Measurements from ENCODE around the gene LRRC41.
"Not testable (repeated sequence)": the region's sequence is repeated elsewhere in the genome, so short reads cannot be mapped to it uniquely, and the experiment has no call there.

The LRRC41 gene

GRCh38 chr1:46322191-46322590 is 18.8 kb upstream of the LRRC41 start:
- DNase-seq (ENCODE audit: low spot score): not testable (repeated sequence)

- not testable (repeated sequence) for DNase-seq (ENCODE audit: low spot score)
These were observed 16.8 kb upstream of the LRRC41 start for GRCh38 chr1:46319960-46320914.

DNA sequence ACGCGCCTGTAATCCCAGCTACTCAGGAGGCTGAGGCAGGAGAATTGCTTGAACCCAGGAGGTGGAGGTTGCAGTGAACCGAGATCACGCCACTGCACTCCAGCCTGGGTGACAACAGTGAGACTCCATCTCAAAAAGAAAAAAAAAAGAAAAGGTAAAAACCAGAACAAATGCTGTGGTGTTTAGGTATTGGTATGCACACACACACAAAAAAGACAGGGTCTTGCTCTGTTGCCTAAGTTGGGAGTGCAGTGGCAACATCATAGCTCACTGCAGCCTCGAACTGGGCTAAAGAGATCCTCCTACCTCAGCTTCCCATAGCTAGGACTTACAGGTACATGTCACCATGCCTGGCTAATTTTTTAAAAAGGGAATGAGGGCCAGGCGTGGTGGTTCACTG is 15.9 kb upstream of the LRRC41 start:
- DNase-seq (ENCODE audit: low spot score): not testable (repeated sequence)

GRCh38 chr1:46317323-46317722 is 13.9 kb upstream of the LRRC41 start:
- DNase-seq (ENCODE audit: low spot score): no peak

DNA sequence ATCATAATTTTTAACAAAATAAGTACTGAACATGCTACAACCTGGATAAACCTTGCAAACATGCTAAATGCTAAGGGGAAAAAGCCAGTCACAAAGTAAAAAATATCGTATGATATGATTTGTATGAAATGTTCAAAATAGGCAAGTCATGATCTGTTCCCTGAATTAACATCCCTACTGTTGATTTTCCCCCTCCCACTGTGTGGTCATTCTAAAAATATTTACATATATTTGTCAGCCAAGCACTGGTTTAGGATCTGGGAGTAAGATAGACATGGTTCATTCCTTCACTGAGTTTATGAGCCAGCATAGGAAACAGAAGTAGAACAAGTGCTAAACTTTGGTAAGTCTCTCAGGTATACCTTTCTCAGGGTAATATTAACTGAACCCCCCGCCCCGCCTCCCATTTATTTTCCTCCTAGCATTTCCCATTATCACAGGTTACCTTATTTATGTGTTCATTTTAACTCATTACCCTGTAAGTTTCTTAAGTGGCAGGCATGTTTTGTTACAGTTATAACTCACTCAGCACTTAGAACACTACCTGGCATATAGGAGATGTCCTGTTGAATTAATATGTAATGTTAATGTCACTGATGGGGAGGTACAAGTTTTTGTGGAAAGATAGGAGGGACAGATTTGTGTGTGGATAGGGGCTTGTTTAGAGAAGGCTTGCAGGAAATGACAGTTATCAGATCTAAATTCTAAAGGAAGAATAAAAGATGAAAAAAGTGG is 12.4 kb upstream of the LRRC41 start:
- DNase-seq (ENCODE audit: low spot score): no peak

GRCh38 chr1:46310321-46310720 is 6.9 kb upstream of the LRRC41 start:
- DNase-seq (ENCODE audit: low spot score): no peak

DNA sequence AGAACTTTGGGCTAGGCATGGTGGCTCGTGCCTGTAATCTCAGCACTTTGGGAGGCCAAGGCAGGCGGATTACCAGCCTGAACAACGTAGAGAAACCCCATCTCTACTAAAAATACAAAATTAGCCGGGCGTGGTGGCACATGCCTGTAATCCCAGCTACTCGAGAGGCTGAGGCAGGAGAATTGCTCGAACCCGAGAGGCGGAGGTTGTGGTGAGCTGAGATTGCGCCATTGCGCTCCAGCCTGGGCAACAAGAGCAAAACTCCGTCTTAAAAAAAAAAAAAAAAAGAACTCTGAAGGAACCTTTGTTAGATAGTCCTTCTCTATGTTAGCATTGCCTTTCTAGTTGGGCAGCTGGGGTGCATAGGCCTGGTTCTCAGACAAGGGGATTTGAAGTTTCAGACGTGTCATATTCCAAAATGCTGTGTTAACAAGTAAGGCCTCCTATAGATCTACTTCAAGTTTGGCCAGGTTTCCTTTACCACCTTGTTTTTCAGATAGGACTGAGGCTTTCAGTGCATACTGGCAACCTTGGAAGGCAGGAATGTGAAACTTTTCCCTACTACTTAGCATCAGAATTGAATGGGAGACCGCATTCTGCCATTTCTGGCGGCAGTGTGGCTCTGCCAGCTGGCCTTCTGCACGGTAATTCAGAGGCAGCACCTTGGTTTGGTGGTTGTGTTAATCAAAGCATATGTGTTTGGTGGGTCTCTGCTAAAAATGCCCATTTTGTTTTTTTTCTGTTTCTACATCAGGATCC is 6.2 kb upstream of the LRRC41 start:
- DNase-seq (ENCODE audit: low spot score): no peak

DNA sequence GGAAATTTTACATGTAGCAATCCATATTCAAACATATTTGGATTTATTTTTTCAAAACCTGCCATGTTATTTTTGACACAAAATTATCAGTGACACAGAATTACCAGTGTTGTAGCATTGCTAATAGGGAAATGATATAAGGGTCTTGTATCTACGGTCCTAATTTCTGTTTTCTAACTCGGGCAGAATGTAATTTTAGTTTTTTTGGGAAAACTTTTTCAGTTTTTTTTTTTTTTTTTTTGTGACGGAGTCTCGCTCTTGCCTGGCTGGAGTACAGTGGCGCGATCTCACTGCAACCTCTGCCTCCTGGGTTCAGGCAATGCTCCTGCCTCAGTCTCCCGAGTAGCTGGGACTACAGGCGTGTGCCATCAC is 2.7 kb upstream of the LRRC41 start:
- no peak for DNase-seq (ENCODE audit: low spot score)

- DNase-seq (ENCODE audit: low spot score): no peak
These were observed 483 bp upstream of the LRRC41 start for GRCh38 chr1:46303872-46304326.

DNA sequence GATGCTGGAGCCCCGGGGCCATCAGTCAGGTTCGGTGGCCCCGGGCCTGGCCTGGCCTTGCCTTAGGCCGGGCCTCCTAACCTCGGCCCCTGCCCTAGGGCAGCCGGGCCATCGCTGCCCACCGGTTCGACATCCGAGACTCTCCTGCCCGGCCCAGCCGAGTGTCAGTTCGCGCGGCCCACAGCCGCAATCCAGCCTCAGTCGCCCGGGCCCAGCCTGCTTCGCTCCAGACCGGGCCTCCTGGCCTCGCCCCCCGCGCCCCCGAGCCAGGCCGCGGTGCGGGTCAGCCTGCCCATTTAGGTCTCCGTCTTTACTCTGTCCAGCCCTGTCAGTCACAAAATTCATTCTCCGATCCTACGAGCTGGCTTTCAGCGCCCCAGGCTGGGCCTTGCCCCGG is 777 bp downstream of the LRRC41 start:
- DNase-seq (ENCODE audit: low spot score): peak; percentile 79

GRCh38 chr1:46301808-46302640 is 1.4 kb downstream of the LRRC41 start:
- peak; percentile 81 for DNase-seq (ENCODE audit: low spot score)

GRCh38 chr1:46301406-46301807 is 2.0 kb downstream of the LRRC41 start:
- DNase-seq (ENCODE audit: low spot score): peak; percentile 58

DNA sequence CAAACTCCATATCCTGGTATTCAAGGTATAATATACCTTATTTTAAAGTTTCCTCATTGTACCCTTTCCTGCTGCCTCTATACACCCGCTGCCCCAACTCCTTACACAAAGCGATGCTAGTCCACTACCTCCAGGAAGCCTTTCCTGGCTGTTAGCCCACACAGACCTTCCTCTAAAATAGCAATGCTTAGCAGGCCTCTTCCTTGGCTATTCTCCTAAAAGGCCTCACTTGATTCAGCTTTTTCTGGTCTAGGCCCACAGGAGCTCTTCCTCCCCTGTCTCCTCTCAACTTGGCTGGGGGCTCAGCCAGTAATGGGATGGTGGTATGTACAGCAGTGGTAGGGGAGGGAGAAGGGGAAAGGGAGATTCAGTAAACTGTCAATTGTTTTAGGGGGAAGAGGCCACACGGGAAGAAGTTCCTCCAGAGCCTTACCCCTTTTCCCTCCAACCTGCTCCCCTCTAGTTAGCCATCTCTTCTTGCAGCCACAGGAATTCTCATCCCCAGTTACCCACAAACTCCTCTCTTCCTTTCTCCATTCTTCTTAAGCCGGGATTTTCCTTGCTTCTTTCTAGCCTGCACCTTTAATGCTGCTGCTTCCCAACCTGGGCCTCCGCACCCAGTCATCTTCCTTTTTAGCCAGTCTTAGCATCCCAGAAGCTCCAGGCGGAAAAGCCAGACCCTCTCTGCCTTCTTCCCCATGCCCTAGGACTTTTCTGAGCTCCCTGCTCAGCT is 2.6 kb downstream of the LRRC41 start:
- no peak for DNase-seq (ENCODE audit: low spot score)

DNA sequence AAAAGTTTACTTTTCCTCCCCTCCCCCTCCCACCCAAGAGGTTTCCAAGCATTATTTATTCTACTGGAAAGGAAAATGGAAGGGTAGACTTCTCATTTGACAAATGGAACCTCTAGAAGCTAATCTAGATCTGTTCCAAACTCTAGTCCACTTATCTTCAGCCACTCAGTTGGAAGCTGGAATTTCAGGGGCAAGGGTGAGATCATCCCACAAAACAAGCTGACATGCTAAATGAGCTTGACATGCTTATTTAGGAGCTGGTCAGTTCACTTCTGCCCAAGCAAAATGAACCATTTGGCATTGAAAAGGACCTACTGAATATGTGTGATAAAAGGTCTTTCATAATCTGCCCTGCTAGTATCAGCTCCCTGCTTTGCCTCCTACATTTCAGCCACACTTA is 5.0 kb downstream of the LRRC41 start:
- DNase-seq (ENCODE audit: low spot score): no peak

DNA sequence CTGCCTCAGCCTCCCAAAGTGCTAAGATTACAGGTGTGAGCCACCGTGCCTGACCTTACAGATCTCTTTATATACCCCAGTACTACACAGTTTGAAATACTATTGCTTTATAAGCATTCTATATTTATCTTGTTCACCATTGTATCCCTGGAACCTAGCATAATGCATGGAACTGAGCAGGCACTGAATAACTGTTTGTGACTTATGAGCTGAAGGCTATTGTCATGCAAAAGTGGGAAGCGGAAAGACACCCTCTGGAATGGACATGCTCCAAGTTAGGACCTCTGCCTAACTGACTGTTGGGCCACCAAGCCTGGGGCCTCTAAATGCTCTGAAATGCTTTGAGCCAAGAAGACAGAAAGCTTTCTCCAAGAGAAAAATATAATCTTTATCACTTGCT is 8.1 kb downstream of the LRRC41 start:
- DNase-seq (ENCODE audit: low spot score): no peak

- no peak for DNase-seq (ENCODE audit: low spot score)
These were observed 13.4 kb downstream of the LRRC41 start for GRCh38 chr1:46289976-46290375.

DNA sequence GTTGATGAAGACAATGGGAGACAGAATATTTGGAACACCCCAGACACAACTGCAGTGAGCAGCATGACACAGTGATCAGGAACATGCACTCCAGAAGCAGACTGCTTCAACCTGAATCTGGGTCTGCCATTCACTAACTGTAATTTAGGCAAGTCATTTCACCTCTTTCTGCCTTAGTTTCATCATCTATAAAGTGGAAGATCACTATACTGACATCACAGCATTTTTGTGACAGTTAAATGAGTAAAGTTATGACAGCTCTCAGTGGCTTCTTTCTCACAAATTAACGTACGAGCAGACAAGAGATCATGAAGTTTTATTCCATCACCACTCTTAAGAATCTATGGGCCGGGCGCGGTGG is 14.3 kb downstream of the LRRC41 start:
- no peak for DNase-seq (ENCODE audit: low spot score)

GRCh38 chr1:46288485-46289133 is 14.8 kb downstream of the LRRC41 start:
- DNase-seq (ENCODE audit: low spot score): no peak

DNA sequence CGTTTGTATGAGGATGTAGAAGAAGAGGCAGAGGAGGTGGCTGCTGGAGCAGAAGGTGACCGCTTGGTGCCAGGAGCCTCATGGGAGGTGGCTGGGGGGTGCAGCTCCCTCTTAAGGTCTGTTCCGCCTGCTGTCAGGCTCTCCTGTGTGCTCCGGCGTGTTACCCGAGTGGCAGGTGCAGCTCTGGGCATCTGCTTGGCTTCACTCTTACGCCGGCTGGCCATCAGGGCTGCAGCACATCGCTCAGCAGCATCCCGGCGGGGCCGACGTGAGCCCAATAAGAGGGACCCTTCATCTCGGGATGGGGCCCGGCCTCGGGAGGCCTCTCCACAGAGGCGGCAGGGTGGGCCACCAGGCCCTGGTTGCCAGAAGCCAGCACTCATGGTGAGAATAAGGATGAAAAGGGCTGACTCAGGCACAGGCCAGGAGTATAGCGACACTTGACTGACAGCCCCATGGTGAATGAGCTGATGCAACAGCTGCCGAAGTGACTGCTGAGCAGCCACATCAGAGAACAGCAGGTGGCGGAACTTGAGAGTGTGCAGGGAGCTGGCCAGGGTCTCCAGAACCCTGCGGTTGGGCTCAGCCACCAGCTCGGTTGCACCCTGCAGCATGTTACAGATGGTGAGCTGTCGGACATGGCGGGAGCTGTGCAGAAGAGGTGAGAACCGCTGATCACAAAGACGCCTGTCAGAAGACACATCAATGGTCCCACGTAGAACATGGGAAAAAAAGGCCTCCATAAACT is 17.5 kb downstream of the LRRC41 start:
- no peak for DNase-seq (ENCODE audit: low spot score)
